Nephron (organoid): ENCODE data around the gene SPATA16.

Experiments
- H3K27ac Mint-ChIP-seq, 3 experiments: 2 replicates each; pipeline ENCODE4 v1.8.0; 2020; ENCODE audit warnings: mixed read lengths in 3 of 3, mild to moderate bottlenecking in 2 of 3, moderate library complexity in 1 of 3
- H3K27me3 Mint-ChIP-seq: 2 replicates; pipeline ENCODE4 v1.8.0; 2021; ENCODE audit warnings: low read depth, mild to moderate bottlenecking, moderate library complexity, mixed read lengths
- H3K36me3 Mint-ChIP-seq: 2 replicates; pipeline ENCODE4 v1.8.0; 2020; ENCODE audit warnings: low read depth, mixed read lengths
- H3K4me1 Mint-ChIP-seq: 2 replicates; pipeline ENCODE4 v1.8.0; 2020; ENCODE audit warnings: mixed read lengths
- H3K4me3 Mint-ChIP-seq, 3 experiments: 2 replicates each; pipeline ENCODE4 v1.8.0; 2020; ENCODE audit warnings: mild to moderate bottlenecking in 3 of 3, mixed read lengths in 3 of 3, moderate library complexity in 2 of 3
- H3K9me3 Mint-ChIP-seq: 2 replicates; pipeline ENCODE4 v1.8.0; 2020; ENCODE audit warnings: mixed read lengths
- TF ChIP-seq, protein P1 (sequence below), 3 experiments: fragments of 200-600 bp; sonication (generic); IDR thresholded peaks; one replicate each; pipeline ENCODE4 v1.5.0; 2021; ENCODE audit warnings: antibody characterized with exemption in 3 of 3; ENCODE audit not compliant: unreplicated experiment in 3 of 3

The SPATA16 gene

GRCh38 chr3:172905451-172905850 lies 235.6 kb downstream of the SPATA16 start:
- no peaks in the 10 kb centered on the region for H3K9me3 Mint-ChIP-seq
- no peaks in the 10 kb centered on the region for H3K36me3 Mint-ChIP-seq
- H3K4me1 Mint-ChIP-seq, result peaks cover 10% of the 10 kb centered on the region
- TF ChIP-seq, protein P1, sequence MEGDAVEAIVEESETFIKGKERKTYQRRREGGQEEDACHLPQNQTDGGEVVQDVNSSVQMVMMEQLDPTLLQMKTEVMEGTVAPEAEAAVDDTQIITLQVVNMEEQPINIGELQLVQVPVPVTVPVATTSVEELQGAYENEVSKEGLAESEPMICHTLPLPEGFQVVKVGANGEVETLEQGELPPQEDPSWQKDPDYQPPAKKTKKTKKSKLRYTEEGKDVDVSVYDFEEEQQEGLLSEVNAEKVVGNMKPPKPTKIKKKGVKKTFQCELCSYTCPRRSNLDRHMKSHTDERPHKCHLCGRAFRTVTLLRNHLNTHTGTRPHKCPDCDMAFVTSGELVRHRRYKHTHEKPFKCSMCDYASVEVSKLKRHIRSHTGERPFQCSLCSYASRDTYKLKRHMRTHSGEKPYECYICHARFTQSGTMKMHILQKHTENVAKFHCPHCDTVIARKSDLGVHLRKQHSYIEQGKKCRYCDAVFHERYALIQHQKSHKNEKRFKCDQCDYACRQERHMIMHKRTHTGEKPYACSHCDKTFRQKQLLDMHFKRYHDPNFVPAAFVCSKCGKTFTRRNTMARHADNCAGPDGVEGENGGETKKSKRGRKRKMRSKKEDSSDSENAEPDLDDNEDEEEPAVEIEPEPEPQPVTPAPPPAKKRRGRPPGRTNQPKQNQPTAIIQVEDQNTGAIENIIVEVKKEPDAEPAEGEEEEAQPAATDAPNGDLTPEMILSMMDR (IDR thresholded peaks at IDR 0.05; ENCODE audit: unreplicated experiment in 3 of 3), result no peak
- H3K4me3 Mint-ChIP-seq, result no peak overlapping the region
- no peaks in the 10 kb centered on the region for H3K27me3 Mint-ChIP-seq
- H3K27ac Mint-ChIP-seq, result peak overlapping the region in 1 of 3 experiments; percentile 66

GRCh38 chr3:172904711-172905373 lies 236.2 kb downstream of the SPATA16 start:
- Mint-ChIP-seq H3K4me3 (no peak overlapping the region), H3K27me3 (no peaks in the 10 kb centered on the region), H3K36me3 (no peaks in the 10 kb centered on the region), H3K27ac (peak overlapping the region; percentile 55 to 66 (median 60)), H3K9me3 (peaks cover 2% of the 10 kb centered on the region), H3K4me1 (peaks cover 10% of the 10 kb centered on the region)
- TF ChIP-seq, protein P1 (IDR thresholded peaks at IDR 0.05; ENCODE audit: unreplicated experiment in 3 of 3), result no peak

DNA sequence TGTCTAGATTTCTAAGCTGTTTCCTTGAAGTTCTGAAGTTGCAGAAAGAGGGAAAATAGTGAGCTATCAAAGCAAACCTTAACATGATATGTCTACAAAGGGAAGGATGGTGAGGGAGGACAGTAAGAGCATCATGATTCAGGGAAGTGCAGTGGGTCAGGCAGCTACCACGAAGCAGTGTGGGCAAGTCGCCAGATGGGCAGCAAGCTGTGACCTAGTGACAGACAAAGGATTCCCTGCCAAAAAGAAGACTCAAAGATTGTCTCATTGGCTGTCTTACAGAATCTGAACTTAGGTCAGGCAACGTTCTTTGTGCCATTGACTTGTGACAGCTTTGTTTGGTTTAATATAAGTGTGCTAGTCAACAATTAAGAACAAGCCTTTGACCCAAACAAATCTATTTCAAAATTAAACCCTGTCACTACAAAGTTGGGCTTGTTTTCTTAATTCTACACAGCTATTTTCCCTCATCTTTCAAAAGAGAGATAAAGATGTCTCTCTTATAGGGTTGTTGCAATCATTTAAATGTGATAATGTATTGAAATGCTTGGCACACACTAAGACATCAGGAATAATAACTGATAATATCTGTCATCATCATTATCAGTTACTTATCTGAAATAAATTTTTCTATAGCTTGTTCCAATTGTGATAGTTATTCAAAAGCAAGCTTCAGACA lies 237.3 kb downstream of the SPATA16 start:
- Mint-ChIP-seq H3K27ac (peak overlapping the region; percentile 21 to 50 (median 46)), H3K9me3 (peaks cover 11% of the 10 kb centered on the region), H3K36me3 (no peaks in the 10 kb centered on the region), H3K4me1 (peaks cover 10% of the 10 kb centered on the region), H3K27me3 (no peaks in the 10 kb centered on the region), H3K4me3 (no peak overlapping the region)
- TF ChIP-seq, protein P1 (IDR thresholded peaks at IDR 0.05; ENCODE audit: unreplicated experiment in 3 of 3), result no peak

GRCh38 chr3:172892158-172892557 lies 248.9 kb downstream of the SPATA16 start:
- Mint-ChIP-seq H3K27ac (no peak overlapping the region), H3K4me1 (no peaks in the 10 kb centered on the region), H3K9me3 (peaks cover 6% of the 10 kb centered on the region), H3K36me3 (no peaks in the 10 kb centered on the region), H3K4me3 (no peak overlapping the region), H3K27me3 (peaks cover 5% of the 10 kb centered on the region)
- TF ChIP-seq, protein P1 (IDR thresholded peaks at IDR 0.05; ENCODE audit: unreplicated experiment in 3 of 3), result no peak

DNA sequence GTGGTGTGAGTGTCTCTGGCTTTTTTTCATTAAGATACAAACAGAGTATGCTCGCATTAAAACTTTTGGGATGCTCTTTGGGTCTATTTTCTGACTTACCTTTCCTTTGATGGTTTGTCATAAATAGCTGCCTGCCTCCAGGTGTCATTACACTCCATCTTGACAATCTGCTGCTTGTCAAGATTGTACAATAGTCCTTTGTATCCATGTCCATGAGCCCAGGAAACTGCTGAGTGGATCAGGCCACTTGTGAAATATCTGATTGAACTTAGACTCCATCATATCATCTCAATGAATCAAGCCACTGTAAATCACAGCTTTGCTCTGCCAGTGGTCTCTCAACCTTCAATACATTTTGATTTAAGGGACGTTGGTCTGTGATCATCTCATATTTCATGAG lies 255.3 kb downstream of the SPATA16 start:
- Mint-ChIP-seq H3K4me3 (no peak overlapping the region), H3K9me3 (peaks cover 18% of the 10 kb centered on the region), H3K4me1 (no peaks in the 10 kb centered on the region), H3K36me3 (peaks cover 10% of the 10 kb centered on the region), H3K27ac (no peak overlapping the region), H3K27me3 (peaks cover 5% of the 10 kb centered on the region)
- TF ChIP-seq, protein P1 (IDR thresholded peaks at IDR 0.05; ENCODE audit: unreplicated experiment in 3 of 3), result no peak
